Stimulated activated CD4-positive, alpha-beta T cell treated with anti-CD3 and anti-CD28 coated beads, TNF-alpha, amount 100 ng/mL, for 4 hours (primary cell): ENCODE data around the gene KIR3DL1.
"Not testable (repeated sequence)": the region's sequence is repeated elsewhere in the genome, so short reads cannot be mapped to it uniquely, and the experiment has no call there.

Experiments
- DNase-seq, 3 experiments: peaks; one replicate each; pipeline ENCODE4 v3.0.0-alpha.2; 2020; ENCODE audit warnings: low read depth in 3 of 3

Gene KIR3DL1

GRCh38 chr19:54816251-54816650 is at the start of gene KIR3DL1:
Gene KIR3DL1, plus strand, starts transcription at chr19:54816468.
- DNase-seq, result not testable (repeated sequence)

GRCh38 chr19:54769646-54770045 is 46.6 kb upstream of the KIR3DL1 start, which contains the start of gene KIR2DL1:
Gene KIR2DL1, plus strand, starts transcription at chr19:54769793. Its CDS starts 58 bp downstream, at chr19:54769851.
- not testable (repeated sequence) for DNase-seq

GRCh38 chr19:54770511-54770910 is 45.8 kb upstream of the KIR3DL1 start:
- not testable (repeated sequence) for DNase-seq

GRCh38 chr19:54771018-54771960 is 45.0 kb upstream of the KIR3DL1 start:
- DNase-seq, result not testable (repeated sequence)

- not testable (repeated sequence) for DNase-seq
These were observed 43.6 kb upstream of the KIR3DL1 start for GRCh38 chr19:54772666-54773065.

GRCh38 chr19:54775095-54775815 is 41.0 kb upstream of the KIR3DL1 start:
- not testable (repeated sequence) for DNase-seq

- DNase-seq, result not testable (repeated sequence)
These were observed 40.4 kb upstream of the KIR3DL1 start for GRCh38 chr19:54775830-54776229.

GRCh38 chr19:54777851-54778250 is 38.4 kb upstream of the KIR3DL1 start:
- not testable (repeated sequence) for DNase-seq

GRCh38 chr19:54778896-54779295 is 37.4 kb upstream of the KIR3DL1 start:
- not testable (repeated sequence) for DNase-seq

- not testable (repeated sequence) for DNase-seq
These were observed 33.4 kb upstream of the KIR3DL1 start for GRCh38 chr19:54782916-54783315.

GRCh38 chr19:54786091-54786723 is 30.1 kb upstream of the KIR3DL1 start:
- DNase-seq, result not testable (repeated sequence)

GRCh38 chr19:54788154-54788553 is 28.1 kb upstream of the KIR3DL1 start:
- DNase-seq, result not testable (repeated sequence)

- no peak for DNase-seq
These were observed 25.6 kb upstream of the KIR3DL1 start for GRCh38 chr19:54790711-54791110.

- no peak for DNase-seq
These were observed 24.8 kb upstream of the KIR3DL1 start for GRCh38 chr19:54791476-54791875.

- DNase-seq, result no peak
These were observed 23.5 kb upstream of the KIR3DL1 start for GRCh38 chr19:54792814-54793213.

- no peak for DNase-seq
These were observed 20.5 kb upstream of the KIR3DL1 start for GRCh38 chr19:54795758-54796157.

GRCh38 chr19:54803410-54803809 is 12.9 kb upstream of the KIR3DL1 start, which contains the start of gene KIR2DL4:
Gene KIR2DL4, plus strand, starts transcription at chr19:54803610. Its CDS starts 42 bp downstream, at chr19:54803652.
- DNase-seq, result no peak

- no peak for DNase-seq
These were observed 12.2 kb upstream of the KIR3DL1 start for GRCh38 chr19:54804101-54804500.

- no peak for DNase-seq
These were observed 11.7 kb upstream of the KIR3DL1 start for GRCh38 chr19:54804571-54804970.

- no peak for DNase-seq
These were observed 10.4 kb upstream of the KIR3DL1 start for GRCh38 chr19:54805665-54806515.

GRCh38 chr19:54806516-54806838 is 9.8 kb upstream of the KIR3DL1 start:
- no peak for DNase-seq
